CD4-positive, alpha-beta T cell treated with Interleukin-2 at 100 ng/mL for 4 hours (primary cell): ENCODE results near the gene METTL25.

Experiments
- DNase-seq: peaks from one replicate; pipeline ENCODE4 v3.0.0-alpha.2; 2020; ENCODE audit warnings: low spot score

METTL25 gene

DNA sequence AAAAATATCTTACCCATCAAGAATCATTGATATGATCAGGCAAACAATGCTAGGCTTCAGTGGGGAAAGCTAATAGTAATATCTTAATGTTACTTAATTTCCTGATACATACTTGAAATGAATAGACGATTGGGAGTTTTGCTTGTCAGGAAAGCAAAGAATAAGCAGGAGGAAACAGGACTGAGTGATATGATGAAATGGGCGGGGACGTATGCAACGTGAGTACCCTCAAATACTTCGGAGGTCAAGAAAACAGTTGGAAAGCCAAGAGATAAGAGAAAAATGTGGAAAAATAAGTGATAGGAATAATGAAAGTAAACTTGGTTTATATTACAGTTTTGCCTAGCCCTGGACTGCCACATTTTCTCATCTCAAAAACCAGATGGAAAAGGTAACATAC, 49.2 kb downstream of the METTL25 start:
- DNase-seq: no peak

DNA sequence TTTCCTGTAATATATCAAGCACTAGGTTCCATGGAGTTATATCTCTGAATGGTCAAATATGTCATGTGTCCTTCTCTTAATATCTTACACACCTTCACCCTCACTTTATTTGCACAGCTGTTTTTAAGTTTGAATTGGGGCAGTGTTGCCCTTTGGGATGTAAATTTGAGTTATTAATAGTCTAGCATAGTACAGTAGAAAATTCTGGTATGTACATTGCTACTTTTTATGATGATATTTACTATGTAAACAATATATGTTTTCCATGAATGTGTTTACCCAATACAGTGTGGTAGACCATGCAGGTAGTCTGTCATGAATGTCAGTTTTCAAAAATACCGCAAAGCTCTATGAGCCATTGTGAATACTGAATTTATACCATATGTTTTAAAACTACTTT, 50.5 kb downstream of the METTL25 start:
- no peak for DNase-seq

DNA sequence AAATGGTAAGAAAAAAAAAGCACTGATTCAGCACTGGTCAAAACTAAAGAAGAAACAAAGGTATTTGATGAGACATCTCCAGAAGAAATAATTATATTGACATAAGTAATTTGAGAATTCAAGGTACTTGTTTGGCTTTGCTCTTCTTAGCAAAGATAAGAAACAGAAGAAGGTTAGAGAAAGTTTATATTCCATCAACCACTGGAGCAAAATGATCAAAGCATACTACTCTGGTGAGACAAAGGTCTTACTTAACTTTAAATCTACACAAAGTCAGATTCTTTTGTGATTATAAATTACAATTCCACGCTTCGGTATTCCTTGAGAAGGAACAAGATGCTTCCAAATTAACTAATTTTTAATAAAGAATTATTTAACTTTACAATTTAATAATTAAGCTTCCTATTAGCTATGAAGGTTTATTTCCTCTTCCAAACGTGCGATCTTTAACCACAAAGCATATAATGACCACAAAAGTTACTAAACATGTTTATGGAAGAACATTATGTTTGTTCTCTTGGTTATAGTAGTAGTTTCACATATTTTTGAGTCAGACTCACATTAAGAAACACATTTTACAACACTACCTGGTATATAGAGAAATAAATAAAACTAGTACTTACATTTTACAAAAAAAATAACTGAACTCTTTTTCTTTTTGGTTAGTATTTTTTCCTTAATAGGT, 53.4 kb downstream of the METTL25 start:
- no peak for DNase-seq

DNA sequence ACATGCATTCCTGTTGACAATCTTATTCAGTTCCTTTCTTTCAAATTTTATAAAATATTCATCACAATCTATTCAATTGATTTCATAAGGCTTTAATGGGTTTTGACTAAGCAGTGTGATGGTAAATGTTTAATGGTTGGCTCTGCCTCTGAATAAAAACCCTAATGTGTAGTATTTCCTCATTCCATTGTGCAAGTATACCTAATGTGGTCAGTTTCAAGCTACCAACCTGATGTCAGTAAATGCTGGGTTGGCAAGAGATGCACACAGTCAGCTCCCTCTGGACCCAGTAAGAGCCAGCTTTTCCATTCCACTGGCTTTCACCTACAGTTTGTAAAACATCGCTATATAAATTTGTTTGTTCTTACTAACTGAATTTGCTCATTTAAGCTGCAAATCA, 53.9 kb downstream of the METTL25 start:
- no peak for DNase-seq

DNA sequence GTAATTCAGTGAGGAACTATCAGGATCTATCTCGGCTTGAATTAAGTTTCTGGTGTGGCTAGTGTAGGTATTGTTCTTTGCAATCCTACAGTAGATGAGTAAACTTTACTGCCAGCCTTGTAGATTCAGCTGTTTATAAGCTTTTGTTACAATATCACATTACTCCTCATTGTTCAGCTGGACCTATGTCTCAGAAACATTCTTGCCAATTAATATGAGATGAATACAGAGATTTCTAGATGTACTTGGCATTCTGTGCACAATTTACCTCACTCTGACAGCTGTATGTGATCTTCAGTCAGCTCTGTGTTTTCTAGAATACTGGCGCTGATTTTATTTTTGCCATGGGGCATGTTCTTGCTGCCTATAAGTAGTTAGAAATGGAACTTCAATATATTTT, 55.7 kb downstream of the METTL25 start:
- DNase-seq: no peak

DNA sequence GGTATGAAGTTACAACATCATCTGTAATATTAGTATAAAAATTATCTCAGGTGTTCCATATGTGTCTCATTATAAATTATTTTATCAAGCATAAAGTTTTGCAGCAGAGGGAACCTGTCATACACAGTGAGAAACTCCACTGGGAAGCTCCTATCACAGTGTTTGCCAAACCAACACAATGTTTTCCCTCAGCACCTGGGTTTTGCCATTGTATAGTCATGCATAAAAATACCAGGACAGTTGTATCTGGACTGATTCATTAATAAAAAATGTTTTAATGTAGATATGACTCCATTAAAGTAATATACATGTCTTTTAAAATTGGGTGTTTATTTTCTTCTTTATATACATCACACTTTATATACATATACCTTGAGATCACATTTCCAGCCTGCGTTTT, 56.6 kb downstream of the METTL25 start:
- no peak for DNase-seq

DNA sequence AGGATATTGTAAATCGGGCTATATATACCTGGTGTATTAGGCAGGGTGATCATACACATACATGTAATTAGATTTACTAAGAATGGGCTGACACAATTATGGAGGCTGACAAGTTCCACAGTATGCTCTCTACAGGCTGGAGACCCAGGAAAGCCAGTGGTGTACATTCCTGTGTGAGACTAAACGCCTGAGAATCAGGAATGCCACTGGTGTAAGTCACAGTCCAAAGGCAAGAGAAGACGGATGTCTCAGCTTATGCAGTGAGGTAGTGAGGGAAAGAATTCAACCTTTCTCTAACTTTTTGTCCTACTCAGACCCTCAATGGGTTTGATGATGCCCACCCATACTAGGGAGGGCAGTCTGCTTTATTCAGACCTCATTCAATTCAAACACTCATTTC, 57.1 kb downstream of the METTL25 start:
- no peak for DNase-seq

DNA sequence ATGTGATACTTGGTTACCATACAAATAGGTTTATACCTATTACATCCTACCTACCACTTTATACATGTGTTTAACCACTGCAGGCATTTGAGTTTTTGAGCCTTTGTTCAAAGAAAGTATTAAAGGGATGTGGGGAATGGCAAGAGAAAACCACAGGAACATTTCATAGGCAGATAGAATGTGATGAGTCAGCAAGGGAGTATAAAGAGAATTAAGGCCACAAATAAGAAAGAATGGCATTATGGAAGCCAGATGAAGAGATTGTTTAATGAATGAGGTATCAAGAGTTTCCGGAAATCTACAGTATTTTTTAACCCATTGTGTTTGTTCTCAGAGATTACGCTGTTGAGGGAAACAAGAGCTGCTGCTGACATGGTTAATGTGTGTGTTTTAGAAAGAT, 66.9 kb downstream of the METTL25 start:
- DNase-seq: no peak

DNA sequence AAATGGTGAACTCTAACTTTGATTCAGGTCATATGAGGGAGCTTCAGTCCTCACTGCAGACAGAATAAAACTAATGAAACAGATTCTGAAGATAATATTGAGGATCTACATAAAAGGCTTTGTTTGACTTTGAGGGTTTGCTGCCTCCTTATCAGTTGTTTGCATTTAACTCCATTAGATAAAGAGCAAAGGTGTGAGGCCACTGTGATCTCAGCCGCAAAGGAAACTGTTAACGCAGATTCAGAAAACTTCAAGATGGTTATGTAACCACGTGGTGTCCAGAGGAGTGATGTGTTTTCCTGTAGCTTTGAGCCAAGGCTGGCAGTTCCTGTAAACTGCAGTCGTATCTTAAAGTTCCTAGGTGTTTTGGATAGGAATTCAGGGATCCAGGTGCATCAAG, 67.8 kb downstream of the METTL25 start:
- DNase-seq: no peak

DNA sequence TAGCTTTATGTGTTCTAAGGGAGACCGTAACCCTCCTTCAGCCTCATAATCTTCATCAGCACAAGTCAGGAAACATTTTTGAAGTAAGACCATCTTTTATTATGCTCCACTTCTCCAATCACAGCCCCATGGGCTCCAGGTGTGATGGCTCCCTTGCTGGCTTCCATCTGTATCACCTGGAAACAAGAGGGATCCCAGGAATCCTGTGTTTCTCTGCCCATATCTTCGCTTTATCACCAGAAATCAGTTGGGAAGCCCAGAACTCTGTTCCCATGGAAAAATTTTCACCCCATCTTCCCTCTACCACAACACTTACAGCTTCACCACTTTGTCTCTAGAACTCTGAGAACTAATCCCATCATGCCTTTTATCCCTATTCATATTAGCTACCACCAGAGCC, 68.3 kb downstream of the METTL25 start:
- DNase-seq: no peak

DNA sequence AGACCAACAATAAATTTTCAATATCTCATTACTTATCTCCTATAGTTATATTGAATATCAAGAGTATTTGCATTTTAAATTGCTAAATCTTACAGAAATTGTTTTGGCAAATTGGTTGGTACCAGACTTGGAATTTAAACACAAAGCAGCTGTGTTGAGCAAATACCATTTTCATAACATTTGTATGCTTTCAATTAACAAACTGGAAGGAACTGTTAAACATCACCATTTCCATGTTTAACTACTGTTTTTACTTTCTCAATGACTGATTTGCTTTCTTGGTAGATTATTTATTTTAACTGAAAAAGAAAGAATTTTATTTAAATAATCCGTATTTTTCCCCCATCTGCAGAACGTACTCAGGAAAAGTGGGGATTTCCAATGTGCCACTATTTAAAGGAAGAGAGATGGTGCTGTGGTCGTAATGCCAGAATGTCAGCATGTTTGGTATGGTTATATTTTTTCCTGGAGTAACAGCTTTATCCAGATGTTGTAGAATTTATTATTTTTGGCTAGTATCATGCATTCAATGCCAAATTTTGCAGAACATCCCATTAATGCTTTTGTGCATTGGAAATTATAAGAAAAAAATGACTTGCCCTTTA, 72.3 kb downstream of the METTL25 start:
- no peak for DNase-seq

DNA sequence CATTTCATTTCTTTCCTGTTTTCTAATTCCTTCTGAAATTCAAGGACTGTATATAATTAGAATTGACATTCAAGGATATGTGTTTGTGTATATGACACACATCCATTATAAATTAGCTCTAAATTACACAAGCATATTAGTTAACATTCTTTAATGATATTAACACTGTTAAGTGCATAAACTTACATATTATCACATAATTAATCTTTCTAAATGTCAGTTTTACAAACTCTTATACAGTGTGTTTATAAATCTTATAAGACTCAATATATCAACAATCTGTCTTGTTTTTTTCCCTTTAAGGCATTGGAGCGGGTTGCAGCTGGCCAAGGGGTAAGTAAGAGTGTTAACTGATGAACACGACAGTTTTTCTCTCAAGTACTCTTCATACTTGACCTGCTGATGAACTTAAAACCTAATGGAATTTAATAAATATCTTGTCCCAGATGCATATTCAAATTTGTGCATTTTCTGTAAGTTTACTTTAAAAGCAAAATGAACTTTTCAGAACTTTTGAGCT, 76.1 kb downstream of the METTL25 start:
- no peak for DNase-seq

DNA sequence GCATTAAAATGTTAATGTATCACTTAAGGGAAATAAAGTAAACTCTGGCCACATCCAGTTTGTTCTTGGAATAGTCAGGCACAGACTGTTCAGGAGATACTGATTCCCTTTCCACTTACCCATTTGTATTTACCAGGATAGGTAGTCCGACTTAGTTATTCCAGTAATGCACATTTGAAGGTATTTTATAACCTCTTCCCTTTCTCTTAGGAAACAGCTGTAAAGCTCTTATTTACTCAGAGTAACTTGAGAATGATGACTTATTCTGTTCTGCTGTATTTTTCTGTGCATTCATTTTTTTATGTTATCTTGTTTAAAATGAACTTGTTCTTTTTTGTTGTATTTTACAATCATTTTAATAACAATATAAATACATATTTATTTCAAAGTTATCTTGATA, 78.0 kb downstream of the METTL25 start:
- no peak for DNase-seq

DNA sequence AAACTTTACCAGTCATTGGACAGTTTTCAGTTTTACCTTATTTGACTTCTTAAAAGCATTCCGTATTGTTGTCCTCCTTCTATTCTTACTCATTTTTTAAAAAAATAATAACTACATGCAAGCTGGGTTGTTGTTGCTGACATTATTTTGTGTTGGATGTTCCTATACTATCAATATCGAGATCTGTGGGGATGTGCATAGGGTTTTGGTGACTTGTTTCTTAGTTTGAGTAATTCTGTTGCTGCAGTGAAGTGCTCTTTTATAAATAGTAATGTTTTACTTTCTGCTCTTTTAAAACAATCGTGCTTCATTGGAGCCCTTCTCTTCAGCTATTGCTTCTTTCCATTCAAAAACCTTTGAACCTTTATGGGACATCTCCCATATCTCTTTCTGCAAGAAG, 79.4 kb downstream of the METTL25 start:
- no peak for DNase-seq

DNA sequence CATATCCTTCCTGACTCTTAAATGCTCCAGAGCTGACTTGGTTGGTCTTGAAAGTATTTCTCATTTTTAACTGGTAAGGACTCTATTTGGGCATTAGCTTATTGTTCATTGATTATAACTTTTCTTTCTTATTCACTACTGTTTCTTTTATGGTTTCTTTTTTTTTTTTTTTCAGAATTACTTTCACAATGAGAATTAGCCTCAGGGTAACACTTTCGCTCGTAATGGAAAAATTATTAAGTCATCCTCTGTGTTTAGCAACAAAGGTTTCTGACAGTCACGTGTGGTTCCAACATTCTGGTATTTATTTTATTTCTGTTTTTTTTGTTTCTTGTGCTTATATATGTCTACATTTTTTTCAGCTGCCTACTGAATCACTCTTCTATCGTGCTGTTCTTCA, 80.0 kb downstream of the METTL25 start:
- DNase-seq: no peak

DNA sequence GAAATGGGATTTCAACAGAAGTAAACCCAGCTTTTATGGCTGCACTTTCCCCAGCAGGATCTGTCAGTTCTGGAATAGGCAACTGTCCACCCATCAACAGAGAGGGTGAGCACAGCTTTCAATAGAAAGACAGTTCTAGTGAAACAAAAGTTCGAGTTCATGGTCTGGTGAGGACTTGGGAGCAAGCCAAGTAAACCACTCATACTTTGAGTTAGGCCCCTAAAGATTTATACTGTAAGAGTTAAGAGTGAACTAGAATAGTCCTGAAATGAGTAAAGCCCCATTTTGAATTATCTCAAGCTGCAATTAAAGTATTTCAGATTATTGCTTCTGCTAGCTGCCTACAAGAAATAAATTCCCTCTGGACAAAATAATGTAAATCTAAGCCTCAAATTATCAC, 82.6 kb downstream of the METTL25 start:
- no peak for DNase-seq

DNA sequence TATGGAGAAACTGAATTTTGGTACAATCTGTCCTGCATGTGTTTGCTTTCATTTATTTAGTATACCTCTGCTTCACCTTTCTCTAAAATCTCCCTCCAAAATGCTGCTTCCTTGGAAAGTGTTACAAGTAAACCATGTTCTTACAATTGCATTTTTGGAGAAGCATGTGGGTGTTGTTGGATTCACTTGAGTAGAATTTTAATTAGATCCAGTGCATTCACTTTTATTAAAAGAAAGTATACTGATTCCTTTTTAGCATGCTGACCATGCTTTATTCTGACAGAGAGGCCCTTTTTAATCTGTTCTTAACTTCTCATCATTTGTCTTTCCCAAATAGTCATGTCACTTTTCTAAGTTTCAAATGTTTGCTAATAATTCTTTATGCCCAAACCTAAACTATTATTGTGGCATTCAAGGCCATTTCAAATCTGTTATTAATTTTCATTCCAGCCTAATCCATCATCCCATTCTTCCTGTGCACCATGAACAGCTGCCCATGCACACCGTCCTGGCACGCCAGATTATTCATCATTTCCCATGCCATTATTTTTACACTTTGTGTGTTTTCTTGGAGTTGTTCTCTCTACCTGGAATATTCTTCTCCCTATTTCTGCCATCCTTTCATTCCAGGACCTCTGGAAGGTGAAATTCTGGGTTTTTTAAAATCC, 90.7 kb downstream of the METTL25 start:
- DNase-seq: no peak

DNA sequence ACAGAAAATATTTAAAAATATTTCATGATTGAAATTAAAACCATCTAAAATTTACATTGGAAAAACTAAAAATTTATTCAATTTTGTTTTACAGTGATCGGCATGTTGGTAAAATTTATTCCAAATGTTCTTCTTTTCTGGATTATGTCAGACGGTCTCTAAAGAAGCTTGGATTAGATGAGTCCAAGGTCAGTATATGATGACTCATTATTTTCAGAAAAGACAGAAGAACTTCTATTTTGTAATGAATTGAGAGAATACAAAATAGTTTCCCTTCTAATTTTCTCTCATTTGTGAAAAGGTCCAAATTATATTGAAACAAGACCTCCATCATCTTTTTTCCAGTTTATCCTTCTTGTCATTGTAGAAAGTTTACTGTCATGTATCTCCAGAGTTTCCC, 98.3 kb downstream of the METTL25 start:
- no peak for DNase-seq

DNA sequence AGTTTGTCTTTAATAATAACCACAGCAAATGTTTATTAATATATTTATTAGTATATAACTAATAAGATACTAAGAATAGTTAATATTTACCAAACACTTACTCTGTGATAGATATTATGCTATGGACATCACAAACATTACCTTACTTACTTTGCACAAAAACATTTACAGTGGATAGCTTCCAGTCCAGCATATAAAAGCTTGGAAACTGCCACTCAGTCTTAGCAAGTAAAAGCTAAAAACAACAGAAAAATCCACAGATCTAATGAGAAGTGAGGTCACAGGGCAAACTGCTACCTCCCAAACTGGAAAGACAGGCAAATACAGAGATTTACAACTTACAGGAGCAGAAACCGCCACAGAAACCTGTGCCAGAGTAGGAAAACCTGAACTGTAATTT, 99.8 kb downstream of the METTL25 start:
- no peak for DNase-seq

DNA sequence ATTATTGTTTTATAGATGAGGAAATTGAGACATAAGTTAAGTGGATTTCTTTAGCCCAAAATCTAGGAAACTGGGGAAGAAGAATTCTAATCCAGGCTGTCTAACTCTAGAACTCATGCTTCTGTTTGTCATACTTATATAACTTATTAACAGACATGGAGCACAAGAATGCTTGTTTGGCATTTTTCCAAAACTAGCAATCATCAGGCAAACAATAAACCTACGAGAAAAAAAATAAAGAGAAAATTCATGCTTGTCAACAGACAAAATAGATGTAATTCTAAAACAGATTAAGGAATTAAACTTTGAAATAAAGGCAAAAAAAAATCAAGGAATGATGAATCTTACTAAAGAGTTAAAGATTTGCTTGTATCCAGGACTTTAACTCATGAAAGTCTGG, 103.1 kb downstream of the METTL25 start:
- DNase-seq: no peak

DNA sequence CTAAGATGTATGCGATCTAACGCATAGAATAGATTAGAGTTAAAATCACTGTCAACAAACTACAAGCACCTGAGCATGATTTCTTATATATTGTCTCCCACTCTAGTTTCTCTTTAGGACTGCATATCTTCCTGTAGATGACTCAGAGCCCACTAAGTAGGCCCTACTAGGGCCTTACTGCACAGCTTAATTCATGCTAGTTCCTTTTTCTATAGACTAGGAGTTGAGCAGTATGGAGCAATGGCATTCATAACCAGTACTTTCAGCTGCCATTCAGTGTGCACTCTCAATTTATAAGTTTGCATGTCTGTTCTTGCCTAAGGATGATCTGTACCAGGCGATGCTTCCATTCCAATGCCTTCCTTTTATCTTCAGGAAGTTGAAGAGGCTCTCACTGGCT, 103.5 kb downstream of the METTL25 start:
- DNase-seq: no peak

DNA sequence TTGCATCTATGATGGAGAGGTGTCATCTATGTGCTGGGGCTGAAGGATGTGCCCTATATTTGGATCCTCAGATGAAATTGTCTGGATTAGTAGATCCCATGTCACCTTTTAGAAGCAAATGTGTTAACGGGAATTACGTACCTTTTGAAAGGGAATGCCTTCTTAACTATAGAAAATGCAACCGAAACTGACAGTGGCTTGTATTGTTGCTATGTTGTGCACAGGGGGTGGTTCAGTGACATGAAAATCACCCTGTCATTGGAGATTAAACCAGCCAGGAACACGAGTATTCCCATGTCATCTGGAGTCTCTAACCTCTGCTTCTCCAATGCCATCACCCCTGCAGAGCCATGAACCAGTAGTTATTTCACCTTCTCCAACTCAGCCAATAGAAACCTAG, 110.2 kb downstream of the METTL25 start:
- DNase-seq: no peak

DNA sequence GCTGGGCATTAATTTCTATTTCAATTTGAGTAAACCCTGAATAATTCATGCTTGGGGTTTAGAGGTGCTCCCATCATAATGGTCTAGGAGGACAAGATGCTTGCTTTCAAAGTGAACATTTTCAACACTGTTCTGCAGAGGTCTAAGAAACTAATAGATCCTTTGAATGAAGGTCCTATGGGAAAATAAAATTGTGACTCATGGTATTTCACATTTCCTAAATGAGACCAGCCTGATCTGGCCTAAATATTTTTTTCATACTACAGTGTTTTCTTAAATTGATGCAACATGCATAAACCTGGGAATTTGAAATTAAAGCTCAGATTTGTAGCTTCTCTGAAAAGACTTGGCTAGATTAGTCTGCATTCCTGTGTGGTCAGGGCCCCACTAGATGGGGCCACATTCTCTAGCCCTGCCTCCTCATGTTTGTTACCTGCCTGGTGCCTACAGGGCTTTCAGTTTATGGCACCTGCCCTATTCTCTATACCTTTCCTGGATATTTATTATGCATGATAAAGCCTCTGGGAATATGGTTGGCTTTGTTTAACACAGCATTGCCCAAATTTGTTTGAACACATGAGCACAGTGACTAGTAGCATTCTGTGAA, 112.7 kb downstream of the METTL25 start:
- no peak for DNase-seq
